GM12878 (cell line): ENCODE results near the gene SEBOX. TPM values are rescaled to one million over a fixed set of nuclear protein-coding genes. Genes with fewer than 3 reads are reported as not detected.

ENCODE experiments used
- ATAC-seq: fragments of 200-7000 bp; cut with Tn5 transposase; 3 replicates; pipeline ENCODE4 v1.9.1; 2020; ENCODE audit warnings: mild to moderate bottlenecking, moderate library complexity
- BruUV-seq: library from RNA; stranded (reverse); fragments of 400-500 nt; replicated peaks from 2 replicates; lab custom pipeline; 2021; lab: Mats Ljungman, UMichigan
- CTCF ChIA-PET: fragments of 300-600 bp; sonication (Branson Sonifier 250); formaldehyde crosslinking; extraction: SDS; loops from one replicate; lab custom pipeline; 2021; ENCODE audit warnings: inconsistent platforms; lab: Yijun Ruan, JAX
- POLR2A ChIA-PET: fragments of 350-600 bp; formaldehyde crosslinking; extraction: SDS; loops from one replicate; lab custom pipeline; 2021; ENCODE audit warnings: inconsistent platforms; lab: Charles Lee
- RAD21 ChIA-PET: fragments of 300-600 bp; sonication (Branson Sonifier 250); formaldehyde crosslinking; loops from one replicate; lab custom pipeline; 2023; ENCODE audit warnings: antibody characterized with exemption; ENCODE audit not compliant: unreplicated experiment; lab: Charles Lee
- SMC1A ChIA-PET: fragments of 300-600 bp; sonication (Branson Sonifier 250); formaldehyde crosslinking; loops from one replicate; lab custom pipeline; 2023; ENCODE audit not compliant: unreplicated experiment, uncharacterized antibody; lab: Charles Lee
- DNase-seq: peaks from one replicate; pipeline ENCODE4 v3.0.0-alpha.2; 2011; ENCODE audit warnings: low read depth, low spot score
- FAIRE-seq: peaks from 3 replicates; lab custom pipeline; 2011; peaks lifted over from hg19 to GRCh38; lab: Jason Lieb, UNC
- H2AFZ ChIP-seq: 2 replicates; pipeline ENCODE4 v1.6.0; 2011; ENCODE audit warnings: low read depth, low read length, control low read depth; ENCODE audit not compliant: control insufficient read depth
- H3K27ac ChIP-seq: 2 replicates; pipeline ENCODE4 v1.5.1; 2011; ENCODE audit warnings: control low read depth; ENCODE audit not compliant: control insufficient read depth, insufficient read depth
- H3K27me3 ChIP-seq, 2 experiments: replicated peaks in 1 of 2; 2 replicates each; pipeline versions ENCODE4 v1.6.0 to v1.6.1; 2011; ENCODE audit warnings: low read length in 1 of 2; ENCODE audit not compliant: control insufficient read depth in 2 of 2, insufficient read depth in 2 of 2
- H3K36me3 ChIP-seq, 2 experiments: 2 replicates each; pipeline ENCODE4 v1.5.1; 2011; ENCODE audit warnings: low read length in 1 of 2; ENCODE audit not compliant: control insufficient read depth in 2 of 2, insufficient read depth in 2 of 2
- H3K4me1 ChIP-seq: 2 replicates; pipeline ENCODE4 v1.6.1; 2011; ENCODE audit warnings: mild to moderate bottlenecking, low read length, moderate library complexity, mixed read lengths; ENCODE audit not compliant: control insufficient read depth, insufficient read depth
- H3K4me2 ChIP-seq: 2 replicates; pipeline ENCODE4 v1.6.0; 2011; ENCODE audit warnings: control low read depth; ENCODE audit not compliant: control insufficient read depth, insufficient read depth
- H3K4me3 ChIP-seq: fragments of 200-600 bp; sonication (generic); 2 replicates; pipeline ENCODE4 v1.5.1; 2016
- H3K79me2 ChIP-seq: 2 replicates; pipeline ENCODE4 v1.6.0; 2011; ENCODE audit warnings: low read length; ENCODE audit not compliant: control insufficient read depth, insufficient read depth
- H3K9ac ChIP-seq: 2 replicates; pipeline ENCODE4 v1.8.0; 2011; ENCODE audit warnings: low read length, control low read depth, mixed read lengths; ENCODE audit not compliant: control insufficient read depth, insufficient read depth
- H3K9me3 ChIP-seq: replicated peaks from 3 replicates; pipeline ENCODE4 v1.5.1; 2011; ENCODE audit warnings: mild to moderate bottlenecking, low read length; ENCODE audit not compliant: control insufficient read depth, insufficient read depth
- H4K20me1 ChIP-seq: 2 replicates; pipeline ENCODE4 v1.6.0; 2011; ENCODE audit not compliant: control insufficient read depth, insufficient read depth
- ATF7 ChIP-seq: fragments of 450-650 bp; IDR thresholded peaks from 2 replicates; pipeline ENCODE4 v1.6.1; 2016; ENCODE audit warnings: low read depth, mild to moderate bottlenecking
- EED ChIP-seq: sonication (generic); IDR thresholded peaks from 2 replicates; pipeline ENCODE4 v1.6.1; 2016; ENCODE audit warnings: antibody characterized with exemption, low read depth
- GATAD2B ChIP-seq: fragments of 450-650 bp; conservative IDR thresholded peaks from 2 replicates; pipeline ENCODE4 v1.6.1; 2017; ENCODE audit warnings: low read depth, mild to moderate bottlenecking, moderate library complexity
- IKZF2 ChIP-seq, 2 experiments: fragments of 450-650 bp; IDR thresholded peaks; 2 replicates each; pipeline ENCODE4 v1.6.1; 2017; ENCODE audit warnings: mild to moderate bottlenecking in 2 of 2, moderate library complexity in 2 of 2
- NKRF ChIP-seq: fragments of 450-650 bp; conservative IDR thresholded peaks from 2 replicates; pipeline ENCODE4 v1.6.1; 2017; ENCODE audit warnings: mild to moderate bottlenecking, moderate library complexity
- WGBS: methylation state at CpG from one replicate; pipeline ENCODE4 v1.1.6; 2016; ENCODE audit warnings: low lambda C conversion rate; ENCODE audit not compliant: insufficient replicate concordance, insufficient coverage; ENCODE audit errors: missing lambda C conversion rate; 5-methylcytosine and 5-hydroxymethylcytosine counted together
- in situ Hi-C: fragments of 300-500 bp; cut with MboI; formaldehyde crosslinking; loops from 9 replicates; pipeline ENCODE4 v1.14.3; 2018; ENCODE audit warnings: mixed read lengths
- intact Hi-C: fragments of 100-400 bp; cut with micrococcal nuclease; formaldehyde crosslinking; loops from one replicate; pipeline ENCODE4 v1.14.2; 2022; ENCODE audit not compliant: unreplicated experiment
- polyA plus RNA-seq, 11 experiments: library from polyadenylated mRNA; depleted of rRNA in 4 of 11; unstranded in 6 of 11; stranded (reverse) in 5 of 11; fragments of >200 nt; fragmentation: Nextera tagmentation in 4 of 11; fragmentation: Illumina TruSeq in 1 of 11; extraction: Ambion mirVana in 4 of 11; extraction: Trizol in 1 of 11; gene quantifications; 1 replicate in 1 of 11; 2 replicates in 10 of 11; pipeline versions ENCODE4 v1.2.1 to v1.2.3, GENCODE V29; 2011 to 2016; ENCODE audit warnings: inconsistent platforms in 2 of 11, missing spikeins in 2 of 11, low read depth in 1 of 11
- total RNA-seq, 4 experiments: library from RNA; depleted of rRNA in 3 of 4; stranded (reverse); fragments of >200 nt in 3 of 4; fragmentation: Illumina TruSeq in 1 of 4; extraction: Trizol in 1 of 4; gene quantifications; 2 replicates each; pipeline versions ENCODE4 v1.2.1 to v1.2.3, GENCODE V29; 2013 to 2021

The SEBOX gene
- total and polyA plus RNA-seq, 10 of the 15 experiments (the other 5 are each of a cell fraction or from before 2014, with no cell fraction given) = not detected

GRCh38 chr17:28335959-28336871 lies 28.8 kb downstream of the SEBOX start:
- ChIA-PET POLR2A (interaction anchor here (0.8 to 2.4 kb wide), 14 partner anchors 12 to 257 kb away, joined by 3 to 26 read pairs (median 3); partner anchors contain the start of genes PIGS, POLDIP2 and TMEM97), SMC1A (interaction anchor here (0.8 to 3.6 kb wide), 13 partner anchors 10 to 276 kb away, joined by 3 to 27 read pairs (median 4); partner anchors contain the start of gene POLDIP2), CTCF (interaction anchor here (0.9 to 3.6 kb wide), 15 partner anchors 10 to 212 kb away, joined by 3 to 29 read pairs (median 5); partner anchors contain the start of genes POLDIP2 and TMEM97), RAD21 (interaction anchor here (0.8 to 3.9 kb wide), 16 partner anchors 11 to 576 kb away, joined by 3 to 31 read pairs (median 5); partner anchors contain the start of genes POLDIP2 and TMEM97)
- H3K27me3 ChIP-seq = no peaks in the 10 kb centered on the region
- peak overlapping the region; percentile 64 for H3K9ac ChIP-seq
- intact Hi-C loops (loop anchor here (1.0 kb wide), 2 partner anchors 17 to 21 kb away; partner anchors contain the start of genes POLDIP2 and TMEM97), in situ Hi-C loops (loop anchor here (10.0 kb wide), 1 partner anchor 619 kb away; the partner anchor contains the start of gene PHF12)
- FAIRE-seq (no peak), DNase-seq (no peak), ATAC-seq (peak; percentile 2; the same call in 2 of the 3 replicates)
- WGBS = 7% methylated on average over 27 of the region's 29 CpGs
- peaks cover 2 to 6% of the 10 kb centered on the region in 2 experiments; a peak in 1 of 4 replicates for H3K36me3 ChIP-seq
- TF ChIP-seq EED = 0 out of 2 replicates have a peak, but pooled peaks have one; percentile 11
- TF ChIP-seq ATF7 = peak; percentile 49; the same call in 1 of the 2 replicates
- TF ChIP-seq IKZF2 (IDR thresholded peaks at IDR 0.05) = peak; percentile 27 to 34; a peak in 1 of 4 replicates
- TF ChIP-seq NKRF = 0 out of 2 replicates have a peak, but pooled peaks have one; percentile 16
- TF ChIP-seq GATAD2B = no peak
- peaks cover 19% of the 10 kb centered on the region for H3K79me2 ChIP-seq
- TSS peak; percentile 65 for BruUV-seq
- peak overlapping the region; percentile 86 for H3K4me3 ChIP-seq
- peak overlapping the region; percentile 79 for H2AFZ ChIP-seq
- H3K27ac ChIP-seq = peak overlapping the region; percentile 33
- H4K20me1 ChIP-seq = no peaks in the 10 kb centered on the region; the same call in 1 of the 2 replicates
- H3K9me3 ChIP-seq = no peaks in the 10 kb centered on the region
- H3K4me2 ChIP-seq = peak overlapping the region; percentile 88
- H3K4me1 ChIP-seq = peaks cover 3% of the 10 kb centered on the region
